ENCODE results near the gene ETFBKMT.

The ETFBKMT gene

GRCh38 chr12:31627456-31628054, 31.9 kb upstream of the ETFBKMT start:
- DNase-seq (ENCODE audit: low spot score), result no peak
- no peak for TF ChIP-seq CTCF (IDR thresholded peaks at IDR 0.05; ENCODE audit: extremely low read depth, insufficient read depth, missing control alignments)
- in situ Hi-C loops (cut with MboI; ENCODE audit: low pct_unique_long_range_greater_than_20kb, low sequenced_read_pairs, unreplicated experiment), result no loop called here

- no peak for DNase-seq (ENCODE audit: low spot score)
- in situ Hi-C loops (cut with MboI; ENCODE audit: low pct_unique_long_range_greater_than_20kb, low sequenced_read_pairs, unreplicated experiment), result no loop called here
- TF ChIP-seq CTCF (IDR thresholded peaks at IDR 0.05; ENCODE audit: extremely low read depth, insufficient read depth, missing control alignments), result no peak
Measured at GRCh38 chr12:31629756-31630732, 29.4 kb upstream of the ETFBKMT start.

GRCh38 chr12:31631023-31631724, 28.3 kb upstream of the ETFBKMT start:
- DNase-seq (ENCODE audit: low spot score), result no peak
- no peak for TF ChIP-seq CTCF (IDR thresholded peaks at IDR 0.05; ENCODE audit: extremely low read depth, insufficient read depth, missing control alignments)
- in situ Hi-C loops (cut with MboI; ENCODE audit: low pct_unique_long_range_greater_than_20kb, low sequenced_read_pairs, unreplicated experiment), result no loop called here

- in situ Hi-C loops (cut with MboI; ENCODE audit: low pct_unique_long_range_greater_than_20kb, low sequenced_read_pairs, unreplicated experiment), result no loop called here
- no peak for TF ChIP-seq CTCF (IDR thresholded peaks at IDR 0.05; ENCODE audit: extremely low read depth, insufficient read depth, missing control alignments)
- no peak for DNase-seq (ENCODE audit: low spot score)
Measured at GRCh38 chr12:31631809-31632208, 27.7 kb upstream of the ETFBKMT start.

- no peak for DNase-seq (ENCODE audit: low spot score)
- no peak for TF ChIP-seq CTCF (IDR thresholded peaks at IDR 0.05; ENCODE audit: extremely low read depth, insufficient read depth, missing control alignments)
- in situ Hi-C loops (cut with MboI; ENCODE audit: low pct_unique_long_range_greater_than_20kb, low sequenced_read_pairs, unreplicated experiment), result no loop called here
Measured at GRCh38 chr12:31633464-31633863, 26.0 kb upstream of the ETFBKMT start.

GRCh38 chr12:31634620-31635019, 24.9 kb upstream of the ETFBKMT start:
- TF ChIP-seq CTCF (IDR thresholded peaks at IDR 0.05; ENCODE audit: extremely low read depth, insufficient read depth, missing control alignments), result no peak
- DNase-seq (ENCODE audit: low spot score), result no peak
- in situ Hi-C loops (cut with MboI; ENCODE audit: low pct_unique_long_range_greater_than_20kb, low sequenced_read_pairs, unreplicated experiment), result loop anchor here (5.0 kb wide), 1 partner anchor 227 kb away; no protein-coding TSS in a partner anchor
